Cortex of kidney (tissue), 1 donor: ENCODE data around the gene MAN1C1.
"Not testable (repeated sequence)": the region's sequence is repeated elsewhere in the genome, so short reads cannot be mapped to it uniquely, and the experiment has no call there.

Source experiments
- DNase-seq: peaks from one replicate; lab custom pipeline; 2025; lab: John Stamatoyannopoulos, UW

The MAN1C1 gene

DNA sequence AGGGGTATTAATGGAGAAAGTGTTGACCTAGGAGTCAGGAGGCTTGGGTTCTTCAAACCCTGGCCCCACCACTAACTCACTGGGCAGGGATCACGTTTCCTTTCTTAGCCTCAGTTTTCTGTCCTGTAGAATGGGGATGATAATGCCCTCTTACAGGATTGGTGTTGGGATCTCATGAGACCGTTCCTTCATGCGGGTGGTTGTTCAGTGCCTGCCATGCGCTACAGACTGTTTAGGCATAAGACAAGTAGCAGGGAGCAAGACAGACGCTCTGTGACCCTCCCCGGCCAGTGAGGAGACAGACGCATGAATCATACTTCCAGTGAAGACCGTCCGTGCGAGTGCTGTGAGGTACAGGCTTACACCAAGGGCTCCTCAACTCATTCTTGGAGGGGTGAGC is 81.7 kb downstream of the MAN1C1 start:
- DNase-seq, result no peak

DNA sequence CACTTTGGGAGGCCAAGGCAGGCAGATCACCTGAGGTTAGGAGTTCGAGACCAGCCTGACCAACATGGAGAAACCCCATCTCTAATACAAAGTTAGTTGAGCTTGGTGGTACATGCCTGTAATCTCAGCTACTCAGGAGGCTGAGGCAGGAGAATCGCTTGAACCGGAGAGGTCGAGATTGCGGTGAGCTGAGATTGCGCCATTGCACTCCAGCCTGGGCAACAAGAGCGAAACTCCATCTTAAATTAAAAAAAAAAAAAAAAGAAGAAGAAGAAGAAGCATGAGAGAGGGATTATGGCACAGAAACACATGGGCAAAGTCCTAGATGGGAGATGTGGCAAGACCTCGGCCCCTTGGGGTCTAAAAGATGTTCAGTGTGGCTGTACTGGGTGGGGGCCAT is 82.5 kb downstream of the MAN1C1 start:
- DNase-seq, result not testable (repeated sequence)

DNA sequence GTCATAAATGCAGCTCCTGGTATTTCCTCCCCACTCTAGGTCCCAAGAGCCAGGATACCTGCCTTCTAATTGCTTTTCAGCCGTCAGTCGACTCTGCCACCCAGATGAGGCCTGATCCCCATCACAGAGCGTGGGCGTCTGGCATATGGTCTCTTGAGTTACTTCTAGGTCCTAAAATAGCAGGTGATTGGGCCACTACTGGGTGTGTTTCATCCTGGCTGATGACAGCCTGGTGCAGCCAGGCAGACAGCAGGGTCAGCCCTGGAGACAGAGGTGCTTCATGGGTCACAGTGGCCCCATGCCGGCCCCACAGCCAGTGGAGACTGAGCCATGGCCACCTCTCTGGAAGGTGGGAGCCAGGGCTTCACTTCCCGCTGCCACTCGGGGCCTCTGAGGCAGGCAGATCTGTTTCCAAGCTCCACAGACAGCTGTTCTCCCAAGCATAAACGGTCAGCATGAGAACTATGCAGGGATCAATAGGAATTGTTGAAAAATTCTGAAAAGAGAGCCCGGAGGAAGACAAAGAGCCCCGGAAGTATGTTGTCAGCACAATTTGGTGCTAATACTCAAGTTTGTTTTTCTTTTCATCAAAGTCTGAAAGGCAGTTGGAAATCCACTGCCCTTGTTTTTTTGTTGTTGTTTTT is 83.0 kb downstream of the MAN1C1 start:
- DNase-seq, result no peak

DNA sequence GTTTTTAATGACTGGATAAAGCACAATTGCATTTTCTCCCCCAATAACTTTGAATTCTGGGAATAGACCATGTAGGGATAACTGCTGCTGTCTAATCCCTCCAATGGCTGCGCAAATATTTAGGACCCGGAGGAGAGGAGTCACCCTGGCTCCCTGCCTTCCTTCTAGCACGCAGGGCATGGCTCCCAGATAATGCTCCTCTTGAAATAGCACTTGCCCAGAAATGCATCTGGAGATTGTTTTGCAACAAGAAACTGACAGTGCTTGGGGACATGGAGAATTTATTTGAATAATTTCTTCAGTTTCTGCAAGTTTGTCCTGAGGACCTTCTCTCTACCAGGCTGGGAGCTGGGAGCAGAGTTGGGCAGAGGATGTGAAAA is 83.5 kb downstream of the MAN1C1 start:
- no peak for DNase-seq

DNA sequence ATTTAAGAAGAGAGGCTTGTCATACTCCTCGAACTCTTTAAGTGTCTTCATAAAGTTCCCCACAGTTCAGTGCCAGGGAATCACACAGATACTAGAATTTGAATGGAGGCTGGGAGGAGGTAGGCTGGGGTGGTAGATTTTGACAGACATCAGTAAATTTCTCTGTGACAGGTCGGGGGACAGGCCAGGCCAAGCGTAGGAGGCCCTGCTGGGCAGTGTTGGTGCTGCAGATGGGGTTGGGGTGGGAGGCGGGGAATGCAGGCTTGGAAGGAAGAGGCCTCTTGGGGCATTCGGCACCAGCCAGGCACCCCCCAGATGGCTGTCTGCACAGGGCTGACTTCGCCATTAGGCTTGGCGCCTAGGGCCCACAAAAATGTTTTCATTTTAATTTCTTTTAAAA is 84.0 kb downstream of the MAN1C1 start:
- DNase-seq, result no peak

DNA sequence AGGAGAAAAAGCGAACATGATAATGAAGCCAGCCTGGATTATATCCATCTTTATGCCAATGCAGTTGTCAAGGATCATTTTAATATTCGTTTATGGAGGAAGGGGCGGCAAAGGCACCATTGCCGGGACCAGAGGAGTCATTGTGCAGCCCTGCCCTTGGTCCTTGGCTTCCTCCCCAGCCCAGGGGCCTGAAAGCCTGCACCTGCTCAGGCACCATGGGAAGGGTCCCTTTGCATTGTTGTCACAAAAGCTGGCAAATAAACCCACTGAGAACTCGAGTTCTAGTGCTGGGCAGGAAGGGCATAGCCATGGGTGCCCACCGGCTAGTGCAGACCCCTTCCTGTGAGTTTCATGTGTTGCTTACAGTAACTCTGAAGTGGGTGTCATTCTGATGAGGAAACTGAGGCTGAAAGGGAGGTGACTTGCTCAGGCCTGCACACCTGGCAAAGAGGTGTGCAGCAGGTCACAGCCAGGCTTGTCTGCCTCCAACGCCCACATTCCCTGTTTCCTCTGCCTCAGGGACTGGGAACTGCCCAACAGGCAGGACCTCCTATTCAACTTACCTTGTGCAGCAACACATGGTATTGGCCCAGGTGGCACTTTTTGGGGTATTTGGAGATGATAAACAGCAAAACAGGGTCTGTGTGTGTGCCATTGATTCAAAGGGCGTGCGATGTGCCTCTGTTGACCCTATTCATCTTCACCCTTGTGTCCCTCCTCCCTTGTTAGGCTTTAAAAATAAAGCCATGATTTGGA is 84.6 kb downstream of the MAN1C1 start:
- DNase-seq, result no peak

DNA sequence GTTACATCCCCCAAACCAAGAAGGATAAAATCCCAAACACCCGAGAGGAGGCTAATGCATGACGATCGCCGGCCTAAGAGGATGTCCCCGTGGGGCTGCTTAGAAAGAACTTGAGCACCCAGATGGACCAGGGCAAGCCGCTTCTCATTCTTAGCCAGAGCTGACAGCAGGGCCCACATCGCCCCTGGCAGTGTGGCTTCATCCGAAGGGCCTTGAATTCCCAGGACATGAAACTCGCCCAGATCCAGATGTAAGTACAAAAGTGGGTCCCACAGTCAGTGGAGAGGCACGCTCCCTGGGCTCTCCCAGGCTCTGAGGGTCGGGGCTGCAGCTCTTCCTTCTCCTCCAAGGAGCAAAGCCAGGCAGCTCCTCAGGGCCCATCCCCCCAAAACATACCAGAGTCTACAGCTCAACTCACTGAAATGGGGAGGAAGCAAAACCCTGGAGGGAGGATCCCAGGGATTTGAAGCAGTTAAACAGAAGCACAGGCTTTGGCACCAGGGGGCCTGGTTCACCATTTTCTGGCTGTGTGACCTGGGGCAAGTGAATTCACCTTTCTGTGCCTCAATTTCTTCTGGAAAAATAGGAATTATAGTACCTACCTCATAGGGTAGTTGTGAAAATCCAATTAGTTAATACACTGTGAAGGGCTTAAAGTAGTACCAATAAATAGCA is 85.6 kb downstream of the MAN1C1 start:
- no peak for DNase-seq

DNA sequence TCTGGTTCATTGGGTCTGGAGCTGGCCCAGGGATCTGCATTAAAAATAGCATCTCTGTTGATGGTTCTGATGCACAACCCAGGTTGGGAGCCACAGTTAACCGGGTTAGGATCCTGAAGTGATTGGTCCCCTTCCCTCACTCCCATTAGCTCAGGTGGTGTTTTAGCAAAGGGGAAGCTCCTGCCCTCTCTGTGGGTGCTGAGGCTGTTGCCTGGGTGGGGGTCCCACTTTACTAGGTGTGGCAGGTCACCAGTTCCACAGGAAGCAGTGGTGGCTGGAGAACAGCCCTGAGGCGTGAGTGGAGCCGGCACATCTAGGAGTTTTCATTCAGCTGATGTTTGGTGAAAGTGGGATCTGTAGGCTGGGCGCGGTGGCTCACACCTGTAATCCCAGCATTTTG is 86.5 kb downstream of the MAN1C1 start:
- no peak for DNase-seq

DNA sequence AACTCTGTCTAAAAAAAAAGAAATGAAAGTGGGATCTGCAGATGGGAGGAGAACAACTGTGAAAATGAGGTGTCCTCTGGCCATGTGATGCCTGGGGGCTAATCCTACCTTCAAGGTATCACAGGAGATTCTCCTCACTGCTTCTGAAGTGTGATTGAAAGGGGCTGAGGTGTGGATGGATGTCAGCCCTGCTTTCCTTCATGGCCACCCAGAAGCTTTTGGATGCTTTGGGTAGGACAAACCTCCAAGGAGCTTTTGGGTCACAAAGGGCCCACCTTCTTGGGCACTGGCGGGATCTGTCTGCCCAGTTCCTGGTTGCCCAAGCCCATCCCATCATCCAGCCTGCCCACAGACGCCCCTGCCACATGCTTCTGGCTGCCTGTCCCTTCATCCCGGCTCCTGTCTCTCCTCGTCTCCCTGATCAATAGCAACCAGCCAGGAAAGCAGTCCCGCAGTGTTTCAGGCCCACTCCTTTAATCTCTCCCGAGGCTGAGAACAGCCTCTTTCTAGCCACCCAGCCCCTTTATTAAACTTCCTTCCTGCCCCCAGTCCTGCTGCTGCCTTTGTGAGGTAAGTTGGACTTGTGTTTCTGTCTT is 87.2 kb downstream of the MAN1C1 start:
- DNase-seq, result no peak

DNA sequence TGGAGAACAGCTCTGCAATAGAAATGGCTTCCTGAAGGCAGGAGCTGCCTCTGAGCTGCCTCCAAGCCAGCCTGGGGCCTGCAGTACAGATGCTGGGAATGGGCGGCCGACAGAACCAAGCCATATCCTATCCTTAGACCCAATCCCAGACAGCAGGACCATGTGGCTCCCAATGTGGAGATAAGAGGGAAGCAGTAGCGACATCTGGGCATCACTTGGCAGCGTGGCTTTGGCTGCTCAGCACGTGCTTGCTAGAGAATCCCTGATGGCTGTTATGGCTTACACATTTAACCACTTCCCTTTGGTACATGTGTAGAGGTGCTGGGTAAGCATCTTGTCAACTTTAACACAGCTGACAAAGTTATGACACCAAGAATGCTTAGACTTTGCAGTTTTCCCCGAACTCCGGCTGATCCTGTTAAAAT is 87.7 kb downstream of the MAN1C1 start:
- no peak for DNase-seq

DNA sequence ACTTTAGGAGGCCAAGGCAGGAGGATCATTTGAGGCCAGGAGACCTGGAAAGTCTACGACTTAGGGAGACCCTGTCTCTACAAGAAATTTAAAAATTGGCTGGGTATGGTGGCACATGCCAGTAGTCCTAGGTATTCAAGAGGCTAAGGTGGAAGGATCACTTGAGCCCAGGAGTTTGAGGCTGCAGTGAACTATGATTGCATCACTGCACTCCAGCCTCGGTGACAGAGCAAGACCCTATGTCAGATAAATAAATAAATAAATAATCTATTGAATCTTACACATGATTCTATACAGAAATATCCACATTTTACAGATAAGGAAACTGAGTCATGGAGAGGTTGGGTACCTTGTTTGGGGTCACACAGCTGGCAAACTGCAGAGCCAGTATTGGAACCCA is 89.1 kb downstream of the MAN1C1 start:
- no peak for DNase-seq

DNA sequence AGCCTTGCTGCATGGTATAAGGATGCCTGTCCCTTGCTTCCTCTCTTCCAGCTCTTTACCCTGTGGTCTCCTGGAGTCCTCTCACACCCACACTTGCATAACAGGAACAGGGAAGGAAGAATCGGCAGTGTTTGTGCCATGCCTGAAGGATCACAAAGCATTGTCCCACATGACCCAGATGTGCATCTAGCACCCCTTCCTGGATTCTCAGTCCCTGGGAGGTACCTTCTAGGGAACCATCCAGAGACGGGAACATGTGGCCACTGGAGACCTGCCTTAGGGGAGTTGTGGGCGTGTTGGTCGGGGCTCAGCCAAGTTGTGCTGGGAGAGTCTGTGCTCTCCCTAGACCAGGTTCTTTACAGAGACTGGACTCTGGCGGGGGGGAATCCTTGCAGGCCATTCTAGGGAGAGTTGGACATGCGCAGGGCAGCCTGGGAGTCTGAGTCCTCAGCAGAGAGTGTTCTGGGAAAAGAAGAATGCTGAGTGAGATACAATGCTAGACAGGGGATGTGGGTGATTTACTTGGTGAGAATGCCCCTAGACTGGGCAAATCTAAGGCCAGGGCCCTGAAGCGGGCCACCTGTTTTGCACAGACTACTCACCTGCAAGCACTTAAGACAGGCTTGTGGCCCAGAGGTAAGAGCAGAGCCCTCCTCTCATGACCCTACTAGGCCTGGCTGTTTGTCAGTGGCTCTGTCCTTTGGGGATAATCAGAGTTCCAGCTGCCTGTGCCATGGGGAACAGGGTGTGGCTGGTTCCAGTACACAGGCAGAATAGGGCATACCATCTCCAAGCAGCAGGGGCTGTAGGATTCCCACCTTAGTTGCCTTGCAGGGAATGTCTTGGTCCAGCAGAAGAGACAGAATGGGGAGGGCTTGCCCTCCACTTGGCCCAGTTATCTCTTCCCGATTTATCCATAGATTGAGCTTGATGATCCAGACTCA is 89.8 kb downstream of the MAN1C1 start:
- no peak for DNase-seq

DNA sequence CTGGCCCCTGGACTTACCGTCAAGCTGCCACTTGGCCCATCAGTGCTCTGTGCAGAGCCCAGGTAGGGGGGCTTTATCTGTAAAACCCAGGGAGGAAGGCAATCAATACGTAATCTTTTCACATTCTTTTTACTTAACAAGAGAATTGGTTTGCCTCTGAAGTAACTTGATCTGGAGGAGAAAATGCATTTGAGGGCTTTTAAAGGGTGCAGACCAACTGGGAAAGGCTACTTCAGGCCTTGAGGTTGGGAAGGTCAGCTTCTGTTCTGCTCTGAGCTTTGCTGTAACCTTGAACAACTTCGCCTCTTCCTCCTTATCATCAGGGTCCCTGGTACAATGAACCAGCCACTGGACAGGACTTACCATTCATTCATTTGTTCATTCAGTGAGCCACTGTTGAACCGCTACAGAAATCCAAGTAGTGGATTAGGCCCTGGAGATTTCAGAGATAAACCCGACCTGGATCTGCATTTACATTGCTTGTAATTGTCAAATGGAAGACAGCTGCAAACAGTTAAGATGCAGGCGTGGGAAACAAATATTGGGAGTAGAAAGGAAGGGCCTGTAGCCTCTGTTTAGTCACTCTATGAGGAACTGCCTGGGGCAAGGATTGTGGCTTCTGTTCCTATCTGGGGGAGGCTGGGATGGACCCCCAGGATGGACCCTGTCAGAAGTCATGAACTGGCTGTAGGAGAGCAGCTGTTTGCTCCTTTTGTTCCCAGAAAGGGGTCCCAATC is 90.9 kb downstream of the MAN1C1 start:
- no peak for DNase-seq

DNA sequence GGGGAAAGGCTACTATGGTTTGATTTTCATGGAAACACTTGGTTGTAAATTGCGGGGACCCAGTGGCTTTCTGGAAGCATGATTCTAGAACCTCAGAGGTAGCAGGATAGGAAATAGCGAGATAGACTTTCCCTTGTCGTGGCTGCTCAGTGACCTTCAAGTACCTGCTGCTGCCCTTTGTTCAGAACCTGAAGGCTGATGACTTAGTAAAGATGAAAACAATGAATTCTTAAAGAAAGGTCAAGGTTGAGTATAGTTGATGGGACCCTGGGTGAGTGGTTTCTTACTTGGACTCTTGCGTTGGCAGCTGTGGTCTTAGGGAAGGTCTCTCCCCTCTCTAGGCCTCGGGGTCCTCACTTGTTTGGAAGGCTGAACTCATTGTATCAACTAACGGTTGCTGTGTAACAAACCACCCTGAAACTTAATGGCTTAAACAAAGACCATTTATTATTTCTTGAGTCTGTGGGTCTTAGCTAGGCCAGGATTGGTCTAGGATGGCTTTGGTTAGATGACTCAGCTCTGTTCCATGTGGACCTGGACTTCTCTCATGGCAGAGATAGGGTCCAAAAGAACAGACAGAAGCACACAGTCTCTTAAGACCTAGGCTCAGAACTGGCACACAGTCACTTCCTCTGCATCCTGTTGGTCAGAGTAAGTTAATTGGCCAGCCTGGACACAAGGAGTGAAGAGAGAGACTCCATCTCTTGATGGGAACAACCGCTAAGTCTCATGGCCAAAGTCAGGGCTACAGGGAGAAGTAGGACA is 94.2 kb downstream of the MAN1C1 start:
- DNase-seq, result no peak

DNA sequence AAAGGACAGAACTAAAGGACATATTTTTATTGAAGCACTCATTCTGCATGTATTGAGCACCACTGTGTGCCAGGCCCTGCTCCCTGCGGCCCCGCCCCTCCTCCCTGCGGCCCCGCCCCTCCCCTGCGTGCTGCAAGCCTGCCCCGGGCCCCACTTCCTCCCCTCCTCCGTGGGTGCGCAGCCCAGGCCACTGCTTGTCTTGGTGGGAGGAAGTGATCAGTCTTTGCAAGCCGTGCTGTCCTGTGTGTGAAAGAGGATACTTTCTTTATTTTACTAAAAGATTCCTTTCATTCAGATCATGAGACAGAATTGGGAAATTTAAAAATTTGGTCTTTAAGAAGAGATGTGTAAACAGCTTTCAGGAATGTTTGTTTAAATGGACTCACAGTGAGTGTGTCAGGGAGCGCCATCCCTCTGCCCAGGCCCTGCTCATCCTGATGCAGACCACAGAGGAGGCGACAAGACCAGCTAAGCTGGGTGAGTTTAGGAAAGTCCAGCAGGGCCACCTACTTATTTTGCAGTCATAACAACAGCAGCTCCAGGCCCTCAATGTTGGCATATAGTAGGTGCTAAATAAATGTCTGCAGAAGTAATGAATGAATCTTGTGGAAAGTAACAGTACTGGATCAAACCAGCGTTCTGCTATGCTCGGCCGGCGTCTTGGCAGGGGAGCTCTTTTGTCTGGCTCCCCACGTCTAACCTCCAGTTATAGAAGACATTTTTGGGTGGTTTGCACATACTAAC is 95.1 kb downstream of the MAN1C1 start:
- DNase-seq, result no peak

DNA sequence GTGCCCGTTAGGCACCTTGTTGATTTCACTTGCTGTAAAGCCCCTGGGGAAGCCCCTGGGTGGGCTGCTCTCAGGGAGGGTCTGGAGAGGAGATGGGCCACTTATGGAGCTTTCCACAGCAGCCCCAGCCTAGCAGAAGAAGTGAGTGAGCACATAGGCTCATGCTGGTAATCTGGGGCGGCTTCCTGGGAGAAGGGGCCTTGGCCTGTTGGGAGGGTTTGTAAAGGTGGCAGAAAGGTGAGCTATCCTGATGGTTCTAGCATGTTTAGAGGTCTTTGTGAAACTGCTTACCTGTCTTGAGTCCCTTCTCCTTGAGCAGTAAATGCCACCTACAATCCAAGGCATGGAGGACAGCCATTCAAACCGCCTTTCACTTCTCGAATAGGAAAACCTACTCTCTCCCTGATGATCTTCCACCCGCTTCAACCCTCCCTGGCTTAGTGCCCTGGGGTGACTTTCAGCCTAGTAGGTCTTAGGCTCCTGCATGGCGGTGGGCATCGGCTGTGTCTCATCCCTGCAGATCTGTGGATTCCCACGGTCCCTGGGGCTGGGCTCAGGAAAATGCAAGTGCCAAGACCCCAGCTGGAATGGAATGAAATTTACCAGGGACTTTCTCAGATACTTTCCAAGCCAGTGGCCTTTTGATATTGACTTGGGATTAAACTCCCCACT is 95.8 kb downstream of the MAN1C1 start:
- DNase-seq, result no peak

DNA sequence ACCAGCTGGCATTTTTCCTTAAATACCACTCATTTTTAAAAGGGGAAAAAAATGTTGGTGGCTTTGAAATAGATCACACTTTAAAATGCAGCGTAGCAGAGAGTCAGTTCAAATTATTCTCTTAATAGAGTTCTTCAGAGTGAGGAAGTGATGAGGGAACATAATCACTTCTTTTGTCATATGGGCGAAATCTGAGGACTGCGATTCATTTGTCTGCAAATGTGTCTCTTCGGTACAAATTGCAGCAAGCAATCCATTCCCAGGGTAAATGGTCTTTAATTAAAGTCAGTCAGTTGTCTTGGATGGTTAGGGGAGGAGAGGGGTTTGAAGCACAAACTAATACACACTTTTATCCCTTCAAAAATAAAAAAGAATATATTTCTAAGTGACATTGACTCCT is 97.4 kb downstream of the MAN1C1 start:
- DNase-seq, result no peak

DNA sequence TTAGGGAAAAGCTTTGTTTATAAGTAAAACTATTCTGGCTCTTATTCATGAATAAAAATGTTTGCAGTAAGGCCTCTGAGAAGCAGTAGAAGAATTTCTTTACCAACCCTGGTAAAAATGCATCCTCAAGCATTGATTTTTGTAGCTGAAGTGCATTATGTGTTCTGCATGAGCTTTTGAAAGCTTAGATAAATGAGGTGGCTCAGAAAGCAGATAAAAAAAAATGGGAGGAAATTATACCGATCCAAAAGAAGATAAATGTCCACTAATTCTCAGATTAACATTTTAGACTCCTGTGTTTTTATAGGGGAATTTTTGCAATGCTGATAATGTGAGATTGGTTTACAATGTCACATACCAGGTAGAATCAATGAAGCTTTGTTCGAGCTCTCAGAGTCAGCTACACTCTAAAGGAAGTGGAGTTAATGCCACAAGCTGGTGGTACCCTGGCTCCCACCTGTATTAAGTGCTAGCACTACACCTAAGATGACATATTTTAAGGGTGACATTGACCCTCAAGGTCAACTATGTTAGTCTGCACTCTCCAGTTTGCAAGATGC is 97.9 kb downstream of the MAN1C1 start:
- no peak for DNase-seq

DNA sequence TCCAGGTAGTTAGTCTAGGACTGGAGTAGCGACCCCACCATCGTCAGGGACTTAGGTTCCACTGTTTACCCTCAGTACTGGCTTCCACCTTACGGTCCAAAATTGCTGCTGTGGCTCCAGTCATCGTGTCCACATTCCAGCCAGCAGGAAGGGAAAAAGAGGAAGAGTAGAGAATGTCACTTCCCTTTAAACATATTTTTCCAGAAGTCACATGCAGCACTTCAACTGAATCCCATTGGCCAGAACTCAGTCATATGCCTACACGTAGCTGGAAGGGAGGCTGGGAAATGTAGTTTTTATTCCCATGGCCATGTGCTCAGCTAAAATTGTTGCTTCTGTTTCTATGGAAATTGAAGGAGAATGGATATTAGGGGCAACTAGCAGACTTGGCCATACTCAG is 99.3 kb downstream of the MAN1C1 start:
- no peak for DNase-seq
